ENCODE measurements around the gene HDLBP.

The HDLBP gene

DNA sequence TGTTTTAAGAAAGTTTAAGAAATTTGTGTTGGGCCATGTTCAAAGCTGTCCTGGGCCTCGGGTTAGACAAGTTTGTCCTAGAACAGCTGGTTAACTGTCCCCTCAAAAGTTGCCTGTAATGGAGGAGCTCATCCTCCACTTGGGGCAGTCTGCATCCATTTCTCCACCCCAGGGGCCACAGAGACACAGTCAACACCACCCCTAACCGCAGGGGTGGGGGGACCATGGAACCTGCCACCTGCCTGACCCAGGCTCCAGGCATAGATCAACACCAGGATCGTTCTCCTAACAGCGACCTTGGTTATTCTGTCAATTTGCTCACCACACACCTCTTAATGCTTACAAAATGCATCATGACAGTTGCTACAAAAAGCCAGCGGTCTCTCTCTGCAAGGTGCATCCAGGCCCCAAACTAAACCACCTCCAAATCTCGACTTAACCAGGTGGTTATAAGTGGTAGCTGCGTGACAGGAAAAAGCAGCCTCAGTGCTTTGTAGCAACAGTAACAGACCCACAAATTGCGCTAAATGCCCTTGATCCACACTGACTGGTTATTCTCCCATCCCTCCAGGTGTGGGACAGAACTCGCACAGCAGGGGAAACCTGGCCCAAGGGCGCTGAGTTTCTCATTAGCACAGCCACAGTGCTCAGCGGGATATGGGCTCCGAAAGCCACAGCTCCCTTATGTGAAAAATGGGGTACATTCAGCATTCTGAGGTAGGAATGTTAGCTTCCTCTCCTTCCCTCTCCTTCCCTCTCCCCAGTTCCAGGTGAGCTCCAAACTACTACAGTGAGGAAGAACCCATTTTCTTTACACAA, 48.0 kb downstream of the HDLBP start:
- TF ChIP-seq ZNF8 (CRISPR knock-in tag; IDR thresholded peaks at IDR 0.05), result no peak
- TF ChIP-seq ZNF70 (CRISPR knock-in tag; IDR thresholded peaks at IDR 0.05), result no peak
- no peak for TF ChIP-seq GLIS3 (CRISPR knock-in tag; IDR thresholded peaks at IDR 0.05)
- TF ChIP-seq ZNF565 (CRISPR knock-in tag; conservative IDR thresholded peaks at IDR 0.05; ENCODE audit: low read depth), result no peak
- TF ChIP-seq OSR1 (CRISPR knock-in tag; IDR thresholded peaks at IDR 0.05), result no peak
- TF ChIP-seq, protein P1, sequence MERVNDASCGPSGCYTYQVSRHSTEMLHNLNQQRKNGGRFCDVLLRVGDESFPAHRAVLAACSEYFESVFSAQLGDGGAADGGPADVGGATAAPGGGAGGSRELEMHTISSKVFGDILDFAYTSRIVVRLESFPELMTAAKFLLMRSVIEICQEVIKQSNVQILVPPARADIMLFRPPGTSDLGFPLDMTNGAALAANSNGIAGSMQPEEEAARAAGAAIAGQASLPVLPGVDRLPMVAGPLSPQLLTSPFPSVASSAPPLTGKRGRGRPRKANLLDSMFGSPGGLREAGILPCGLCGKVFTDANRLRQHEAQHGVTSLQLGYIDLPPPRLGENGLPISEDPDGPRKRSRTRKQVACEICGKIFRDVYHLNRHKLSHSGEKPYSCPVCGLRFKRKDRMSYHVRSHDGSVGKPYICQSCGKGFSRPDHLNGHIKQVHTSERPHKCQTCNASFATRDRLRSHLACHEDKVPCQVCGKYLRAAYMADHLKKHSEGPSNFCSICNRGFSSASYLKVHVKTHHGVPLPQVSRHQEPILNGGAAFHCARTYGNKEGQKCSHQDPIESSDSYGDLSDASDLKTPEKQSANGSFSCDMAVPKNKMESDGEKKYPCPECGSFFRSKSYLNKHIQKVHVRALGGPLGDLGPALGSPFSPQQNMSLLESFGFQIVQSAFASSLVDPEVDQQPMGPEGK (CRISPR knock-in tag; IDR thresholded peaks at IDR 0.05; ENCODE audit: borderline replicate concordance), result no peak
- TF ChIP-seq, protein P2, sequence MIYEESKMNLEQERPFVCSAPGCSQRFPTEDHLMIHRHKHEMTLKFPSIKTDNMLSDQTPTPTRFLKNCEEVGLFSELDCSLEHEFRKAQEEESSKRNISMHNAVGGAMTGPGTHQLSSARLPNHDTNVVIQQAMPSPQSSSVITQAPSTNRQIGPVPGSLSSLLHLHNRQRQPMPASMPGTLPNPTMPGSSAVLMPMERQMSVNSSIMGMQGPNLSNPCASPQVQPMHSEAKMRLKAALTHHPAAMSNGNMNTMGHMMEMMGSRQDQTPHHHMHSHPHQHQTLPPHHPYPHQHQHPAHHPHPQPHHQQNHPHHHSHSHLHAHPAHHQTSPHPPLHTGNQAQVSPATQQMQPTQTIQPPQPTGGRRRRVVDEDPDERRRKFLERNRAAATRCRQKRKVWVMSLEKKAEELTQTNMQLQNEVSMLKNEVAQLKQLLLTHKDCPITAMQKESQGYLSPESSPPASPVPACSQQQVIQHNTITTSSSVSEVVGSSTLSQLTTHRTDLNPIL (CRISPR knock-in tag; IDR thresholded peaks at IDR 0.05; ENCODE audit: low read depth), result no peak
- no peak for TF ChIP-seq ESRRG (CRISPR knock-in tag; IDR thresholded peaks at IDR 0.05)
- TF ChIP-seq ZC3H10 (CRISPR knock-in tag; IDR thresholded peaks at IDR 0.05), result no peak
- no peak for ATAC-seq

DNA sequence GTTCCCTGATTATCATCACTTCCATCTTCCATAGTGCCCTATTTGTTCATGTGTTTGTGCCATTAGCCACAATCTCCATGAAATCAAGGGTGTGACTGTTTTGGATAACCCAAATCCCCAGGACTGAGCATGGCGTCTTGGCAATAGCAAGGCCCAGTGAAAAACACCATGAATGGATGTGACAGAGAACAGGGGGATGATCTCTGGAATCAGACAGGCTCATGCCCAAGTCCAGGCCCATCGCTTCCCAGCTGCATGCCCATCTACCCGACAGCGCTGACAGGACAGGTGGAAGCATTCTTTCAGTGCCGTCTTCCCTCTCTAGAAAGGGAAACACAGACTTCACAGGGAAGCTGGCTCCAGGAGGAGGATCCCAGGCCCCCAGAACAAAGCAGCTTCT, 50.0 kb downstream of the HDLBP start:
- TF ChIP-seq, protein P3, sequence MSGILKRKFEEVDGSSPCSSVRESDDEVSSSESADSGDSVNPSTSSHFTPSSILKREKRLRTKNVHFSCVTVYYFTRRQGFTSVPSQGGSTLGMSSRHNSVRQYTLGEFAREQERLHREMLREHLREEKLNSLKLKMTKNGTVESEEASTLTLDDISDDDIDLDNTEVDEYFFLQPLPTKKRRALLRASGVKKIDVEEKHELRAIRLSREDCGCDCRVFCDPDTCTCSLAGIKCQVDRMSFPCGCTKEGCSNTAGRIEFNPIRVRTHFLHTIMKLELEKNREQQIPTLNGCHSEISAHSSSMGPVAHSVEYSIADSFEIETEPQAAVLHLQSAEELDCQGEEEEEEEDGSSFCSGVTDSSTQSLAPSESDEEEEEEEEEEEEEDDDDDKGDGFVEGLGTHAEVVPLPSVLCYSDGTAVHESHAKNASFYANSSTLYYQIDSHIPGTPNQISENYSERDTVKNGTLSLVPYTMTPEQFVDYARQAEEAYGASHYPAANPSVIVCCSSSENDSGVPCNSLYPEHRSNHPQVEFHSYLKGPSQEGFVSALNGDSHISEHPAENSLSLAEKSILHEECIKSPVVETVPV (CRISPR knock-in tag; IDR thresholded peaks at IDR 0.05), result no peak
- TF ChIP-seq ARNTL (CRISPR knock-in tag; IDR thresholded peaks at IDR 0.05; ENCODE audit: borderline replicate concordance, low read depth), result no peak
- no peak for ATAC-seq

DNA sequence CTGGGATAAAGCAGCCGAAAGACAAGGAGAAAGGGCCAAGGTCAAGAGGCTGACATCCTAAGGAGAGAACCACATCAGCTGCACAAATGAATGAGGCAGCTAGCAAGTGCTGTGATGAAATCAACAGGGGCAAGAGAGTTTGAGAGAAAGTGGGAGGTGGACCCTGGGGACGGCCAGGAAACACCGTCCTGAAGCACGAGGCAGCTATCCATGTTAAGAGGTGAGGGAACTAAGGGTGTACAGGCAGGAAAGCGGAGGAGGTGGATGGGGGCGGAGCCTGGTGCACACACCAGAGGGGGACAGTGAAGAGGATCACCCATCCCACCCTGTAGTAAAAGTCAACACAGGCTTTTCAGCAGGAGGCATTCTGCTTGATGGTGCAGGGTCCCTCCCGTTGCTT, 52.4 kb downstream of the HDLBP start:
- no peak for TF ChIP-seq PPARA (CRISPR knock-in tag; IDR thresholded peaks at IDR 0.05; ENCODE audit: borderline replicate concordance)
- TF ChIP-seq GLIS3 (CRISPR knock-in tag; IDR thresholded peaks at IDR 0.05), result no peak
- TF ChIP-seq, protein P1 (CRISPR knock-in tag; IDR thresholded peaks at IDR 0.05; ENCODE audit: borderline replicate concordance), result no peak
- TF ChIP-seq RARB (CRISPR knock-in tag; IDR thresholded peaks at IDR 0.05), result no peak
- ATAC-seq, result no peak

DNA sequence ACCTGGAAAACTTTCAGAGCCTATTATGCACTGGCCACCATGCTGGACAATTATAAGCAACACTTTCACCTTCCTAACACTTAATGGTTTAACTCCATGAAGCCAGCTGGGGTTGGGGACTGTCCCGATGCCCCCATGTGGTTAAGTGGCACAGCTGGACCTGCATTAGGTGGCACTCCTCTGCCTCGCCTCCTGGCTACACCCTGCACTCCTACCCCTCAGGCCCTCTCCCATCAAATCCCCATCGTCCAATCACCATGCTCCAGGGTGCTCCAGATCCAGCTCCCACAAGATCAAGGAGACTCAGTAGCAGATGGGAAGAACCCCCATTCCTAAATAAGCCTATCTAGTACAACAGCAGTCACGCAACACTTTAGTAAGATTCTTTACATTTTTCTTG, 53.8 kb downstream of the HDLBP start:
- ATAC-seq, result no peak
- no peak for TF ChIP-seq ZNF565 (CRISPR knock-in tag; conservative IDR thresholded peaks at IDR 0.05; ENCODE audit: low read depth)
- no peak for TF ChIP-seq GLIS3 (CRISPR knock-in tag; IDR thresholded peaks at IDR 0.05)
- TF ChIP-seq, protein P1 (CRISPR knock-in tag; IDR thresholded peaks at IDR 0.05; ENCODE audit: borderline replicate concordance), result no peak
- TF ChIP-seq, protein P4, sequence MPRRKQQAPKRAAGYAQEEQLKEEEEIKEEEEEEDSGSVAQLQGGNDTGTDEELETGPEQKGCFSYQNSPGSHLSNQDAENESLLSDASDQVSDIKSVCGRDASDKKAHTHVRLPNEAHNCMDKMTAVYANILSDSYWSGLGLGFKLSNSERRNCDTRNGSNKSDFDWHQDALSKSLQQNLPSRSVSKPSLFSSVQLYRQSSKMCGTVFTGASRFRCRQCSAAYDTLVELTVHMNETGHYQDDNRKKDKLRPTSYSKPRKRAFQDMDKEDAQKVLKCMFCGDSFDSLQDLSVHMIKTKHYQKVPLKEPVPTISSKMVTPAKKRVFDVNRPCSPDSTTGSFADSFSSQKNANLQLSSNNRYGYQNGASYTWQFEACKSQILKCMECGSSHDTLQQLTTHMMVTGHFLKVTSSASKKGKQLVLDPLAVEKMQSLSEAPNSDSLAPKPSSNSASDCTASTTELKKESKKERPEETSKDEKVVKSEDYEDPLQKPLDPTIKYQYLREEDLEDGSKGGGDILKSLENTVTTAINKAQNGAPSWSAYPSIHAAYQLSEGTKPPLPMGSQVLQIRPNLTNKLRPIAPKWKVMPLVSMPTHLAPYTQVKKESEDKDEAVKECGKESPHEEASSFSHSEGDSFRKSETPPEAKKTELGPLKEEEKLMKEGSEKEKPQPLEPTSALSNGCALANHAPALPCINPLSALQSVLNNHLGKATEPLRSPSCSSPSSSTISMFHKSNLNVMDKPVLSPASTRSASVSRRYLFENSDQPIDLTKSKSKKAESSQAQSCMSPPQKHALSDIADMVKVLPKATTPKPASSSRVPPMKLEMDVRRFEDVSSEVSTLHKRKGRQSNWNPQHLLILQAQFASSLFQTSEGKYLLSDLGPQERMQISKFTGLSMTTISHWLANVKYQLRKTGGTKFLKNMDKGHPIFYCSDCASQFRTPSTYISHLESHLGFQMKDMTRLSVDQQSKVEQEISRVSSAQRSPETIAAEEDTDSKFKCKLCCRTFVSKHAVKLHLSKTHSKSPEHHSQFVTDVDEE (CRISPR knock-in tag; IDR thresholded peaks at IDR 0.05), result no peak
- no peak for TF ChIP-seq ZFP3 (CRISPR knock-in tag; IDR thresholded peaks at IDR 0.05)
- TF ChIP-seq ESRRG (CRISPR knock-in tag; IDR thresholded peaks at IDR 0.05), result no peak
- no peak for TF ChIP-seq RARB (CRISPR knock-in tag; IDR thresholded peaks at IDR 0.05)
- TF ChIP-seq, protein P3 (CRISPR knock-in tag; IDR thresholded peaks at IDR 0.05), result no peak
- TF ChIP-seq ARNTL (CRISPR knock-in tag; IDR thresholded peaks at IDR 0.05; ENCODE audit: borderline replicate concordance, low read depth), result no peak
- TF ChIP-seq, protein P2 (CRISPR knock-in tag; IDR thresholded peaks at IDR 0.05; ENCODE audit: low read depth), result no peak
- no peak for TF ChIP-seq ZNF70 (CRISPR knock-in tag; IDR thresholded peaks at IDR 0.05)
- no peak for TF ChIP-seq TOX (CRISPR knock-in tag; IDR thresholded peaks at IDR 0.05; ENCODE audit: borderline replicate concordance)
- no peak for TF ChIP-seq BACH2 (CRISPR knock-in tag; IDR thresholded peaks at IDR 0.05; ENCODE audit: borderline replicate concordance)
- no peak for TF ChIP-seq ZFP30 (CRISPR knock-in tag; IDR thresholded peaks at IDR 0.05)
